ENCODE measurements around the gene PIP4P1.

PIP4P1 gene

GRCh38 chr14:20434701-20435581, 26.3 kb downstream of the PIP4P1 start:
- DNase-seq = peak; percentile 90 to 95

GRCh38 chr14:20429801-20430669, 31.2 kb downstream of the PIP4P1 start:
- peak; percentile 94 to 98 for DNase-seq

- DNase-seq = no peak
Measured at GRCh38 chr14:20428802-20429201, 32.4 kb downstream of the PIP4P1 start.

- DNase-seq = no peak
Measured at GRCh38 chr14:20428010-20428365, 33.2 kb downstream of the PIP4P1 start.

GRCh38 chr14:20427231-20428009, 33.8 kb downstream of the PIP4P1 start:
- DNase-seq = no peak

- DNase-seq = no peak
Measured at GRCh38 chr14:20424851-20425250, 36.4 kb downstream of the PIP4P1 start.

GRCh38 chr14:20422886-20423285, 38.3 kb downstream of the PIP4P1 start:
- no peak for DNase-seq

GRCh38 chr14:20421267-20421666, 40.0 kb downstream of the PIP4P1 start:
- no peak for DNase-seq

- no peak for DNase-seq
Measured at GRCh38 chr14:20419419-20419818, 41.8 kb downstream of the PIP4P1 start.

- no peak for DNase-seq
Measured at GRCh38 chr14:20418501-20418909, 42.7 kb downstream of the PIP4P1 start.

- DNase-seq = no peak
Measured at GRCh38 chr14:20417250-20418186, 43.7 kb downstream of the PIP4P1 start.

GRCh38 chr14:20416223-20416622, 45.0 kb downstream of the PIP4P1 start:
- DNase-seq = no peak

- DNase-seq = peak in 1 of 2 experiments; percentile 63
Measured at GRCh38 chr14:20415782-20416206, 45.4 kb downstream of the PIP4P1 start.

GRCh38 chr14:20413744-20414082, 47.5 kb downstream of the PIP4P1 start:
- DNase-seq = no peak

- DNase-seq = peak in 1 of 2 experiments; percentile 14
Measured at GRCh38 chr14:20412876-20413743, 48.1 kb downstream of the PIP4P1 start, which contains the start of gene TEP1. TSS of gene TEP1 (minus strand) at chr14:20413501. CDS start at chr14:20408439, 5,062 bp downstream.

- no peak for DNase-seq
Measured at GRCh38 chr14:20412411-20412810, 48.8 kb downstream of the PIP4P1 start.

- no peak for DNase-seq
Measured at GRCh38 chr14:20409226-20409625, 52.0 kb downstream of the PIP4P1 start.
